K562 (cell line): ENCODE data around the gene GALNS. TPM values are rescaled to one million over a fixed set of nuclear protein-coding genes. Genes with fewer than 3 reads are reported as not detected.

ENCODE experiments used
- ATAC-seq: fragments of 200-7000 bp; cut with Tn5 transposase; 3 replicates; pipeline ENCODE4 v1.9.1; 2020; ENCODE audit warnings: moderate library complexity
- BruUV-seq: library from RNA; stranded (reverse); fragments of 400-500 nt; replicated peaks from 2 replicates; lab custom pipeline; 2021; lab: Mats Ljungman, UMichigan
- CTCF ChIA-PET: fragments of 300-600 bp; formaldehyde crosslinking; extraction: SDS; loops from one replicate; lab custom pipeline; 2021; ENCODE audit warnings: low intra/inter-chr PET ratio; lab: Yijun Ruan, JAX
- POLR2A ChIA-PET: fragments of 300-600, 350-650 bp; sonication (Branson Sonifier 250); formaldehyde crosslinking; extraction: SDS; loops from one replicate; lab custom pipeline; 2021; ENCODE audit warnings: antibody characterized with exemption, inconsistent platforms; lab: Yijun Ruan, JAX
- DNase-seq, 4 experiments: peaks; one replicate each; pipeline versions ENCODE4 v3.0.0 to v3.0.0-alpha.2; 2011 to 2018; ENCODE audit warnings: low spot score in 3 of 4, mixed read lengths in 3 of 4; ENCODE audit errors: extremely low read depth in 1 of 4
- FAIRE-seq: peaks from 2 replicates; lab custom pipeline; 2011; peaks lifted over from hg19 to GRCh38; lab: Jason Lieb, UNC
- H2AFZ ChIP-seq: 2 replicates; pipeline ENCODE4 v1.6.0; 2011; ENCODE audit warnings: low read depth, low read length, control low read depth, inconsistent platforms
- H3K27ac ChIP-seq: fragments of 200-600 bp; 3 replicates; pipeline ENCODE4 v1.8.0; 2011; ENCODE audit warnings: low read depth, mild to moderate bottlenecking, control low read depth, inconsistent platforms, low read length, moderate library complexity, mixed read lengths; ENCODE audit errors: extremely low read depth
- H3K27me3 ChIP-seq, 2 experiments: fragments of 300-600 bp in 1 of 2; 2 replicates in 1 of 2; 3 replicates in 1 of 2; pipeline versions ENCODE4 v1.6.0 to v1.8.0; 2011; ENCODE audit warnings: inconsistent platforms in 2 of 2, low read length in 2 of 2, mild to moderate bottlenecking in 1 of 2, mixed read lengths in 1 of 2, moderate library complexity in 1 of 2; ENCODE audit not compliant: control insufficient read depth in 2 of 2, insufficient read depth in 2 of 2
- H3K36me3 ChIP-seq: fragments of 300-600 bp; 3 replicates; pipeline ENCODE4 v1.8.0; 2011; ENCODE audit warnings: mild to moderate bottlenecking, low read length, inconsistent platforms; ENCODE audit not compliant: control insufficient read depth, insufficient read depth
- H3K4me1 ChIP-seq, 2 experiments: fragments of 200-600 bp in 1 of 2; replicated peaks in 1 of 2; 2 replicates in 1 of 2; 3 replicates in 1 of 2; pipeline versions ENCODE4 v1.5.1 to v1.8.0; 2011; ENCODE audit warnings: inconsistent platforms in 2 of 2, low read length in 2 of 2, mild to moderate bottlenecking in 1 of 2, mixed read lengths in 1 of 2, moderate library complexity in 1 of 2; ENCODE audit not compliant: control insufficient read depth in 2 of 2, insufficient read depth in 2 of 2
- H3K4me2 ChIP-seq: 2 replicates; pipeline ENCODE4 v1.6.1; 2011; ENCODE audit warnings: low read length, control low read depth, inconsistent platforms, mixed read lengths; ENCODE audit not compliant: insufficient read depth
- H3K4me3 ChIP-seq: fragments of 200-600 bp; sonication (generic), shearing (Covaris generic); 2 replicates; pipeline ENCODE4 v1.5.1; 2016; ENCODE audit warnings: control low read depth, inconsistent platforms
- H3K79me2 ChIP-seq: fragments of 200-600 bp; 3 replicates; pipeline ENCODE4 v1.8.0; 2011; ENCODE audit warnings: low read length, inconsistent platforms; ENCODE audit not compliant: control insufficient read depth, insufficient read depth
- H3K9ac ChIP-seq, 2 experiments: 2 replicates each; pipeline versions ENCODE4 v1.6.0 to v1.6.1; 2011; ENCODE audit warnings: low read depth in 2 of 2, low read length in 2 of 2, control low read depth in 1 of 2, inconsistent platforms in 1 of 2, mild to moderate bottlenecking in 1 of 2, mixed read lengths in 1 of 2; ENCODE audit not compliant: insufficient read depth in 1 of 2
- H3K9me1 ChIP-seq: one replicate; pipeline ENCODE4 v1.6.0; 2011; ENCODE audit warnings: inconsistent platforms, mild to moderate bottlenecking, low read length, moderate library complexity; ENCODE audit not compliant: control insufficient read depth, insufficient read depth
- H3K9me3 ChIP-seq: replicated peaks from 2 replicates; pipeline ENCODE4 v1.5.1; 2011; ENCODE audit warnings: low read depth, low read length, inconsistent platforms; ENCODE audit not compliant: control insufficient read depth, insufficient read depth
- H4K20me1 ChIP-seq: replicated peaks from 2 replicates; pipeline ENCODE4 v1.6.1; 2011; ENCODE audit warnings: low read length, inconsistent platforms, mixed read lengths; ENCODE audit not compliant: control insufficient read depth, insufficient read depth
- DMBX1 ChIP-seq: fragments of 250-450 bp; sonication (Bioruptor Pico); IDR thresholded peaks from 2 replicates; pipeline ENCODE4 v1.8.0; 2022; ENCODE audit warnings: inconsistent platforms, mild to moderate bottlenecking, moderate library complexity, borderline replicate concordance
- ETV5 ChIP-seq: sonication (generic); formaldehyde crosslinking; IDR thresholded peaks from 2 replicates; pipeline ENCODE4 v1.4.0; 2020; ENCODE audit warnings: low read depth, mild to moderate bottlenecking, missing genetic modification reagents
- LEF1 ChIP-seq: fragments of 450-650 bp; IDR thresholded peaks from 2 replicates; pipeline ENCODE4 v1.6.1; 2016; ENCODE audit warnings: mild to moderate bottlenecking
- POLR2A ChIP-seq: fragments of 450-650 bp; conservative IDR thresholded peaks from 2 replicates; pipeline ENCODE4 v1.6.1; 2016
- POLR2B ChIP-seq: fragments of 450-650 bp; IDR thresholded peaks from 2 replicates; pipeline ENCODE4 v1.6.1; 2018; ENCODE audit warnings: low read depth; ENCODE audit not compliant: partially characterized antibody
- TAF15 ChIP-seq: fragments of 200-400 bp; formaldehyde crosslinking; IDR thresholded peaks from 2 replicates; pipeline ENCODE4 v1.6.1; 2017; ENCODE audit warnings: mild to moderate bottlenecking, low read depth, low read length, moderate library complexity
- ZBTB11 ChIP-seq, 3 experiments: fragments of 200-800 bp in 1 of 3; fragments of 250-450 bp in 1 of 3; fragments of 450-650 bp in 1 of 3; sonication (Bioruptor Pico) in 1 of 3; sonication (Bioruptor generic) in 1 of 3; formaldehyde crosslinking in 1 of 3; IDR thresholded peaks; 2 replicates each; pipeline versions ENCODE4 v1.6.1 to v1.8.0; 2016 to 2022; ENCODE audit warnings: mild to moderate bottlenecking in 2 of 3, missing genetic modification characterization in 2 of 3, missing compliant biosample characterization in 1 of 3, moderate library complexity in 1 of 3
- ZNF57 ChIP-seq: fragments of 450-650 bp; formaldehyde crosslinking; IDR thresholded peaks from 2 replicates; pipeline ENCODE4 v1.4.0; 2020; ENCODE audit warnings: mild to moderate bottlenecking, moderate library complexity
- ZNF639 ChIP-seq, 2 experiments: fragments of 200-800 bp in 1 of 2; sonication (Bioruptor generic) in 1 of 2; sonication (generic) in 1 of 2; formaldehyde crosslinking in 1 of 2; IDR thresholded peaks in 1 of 2; conservative IDR thresholded peaks in 1 of 2; 2 replicates each; pipeline versions ENCODE4 v1.5.0 to v1.6.1; 2016 to 2020; ENCODE audit warnings: missing compliant biosample characterization in 1 of 2, missing genetic modification characterization in 1 of 2, missing genetic modification reagents in 1 of 2
- ZNF740 ChIP-seq, 3 experiments: fragments of 200-800 bp in 1 of 3; sonication (Bioruptor generic) in 1 of 3; sonication (generic) in 1 of 3; formaldehyde crosslinking in 1 of 3; IDR thresholded peaks; 2 replicates each; pipeline versions ENCODE4 v1.6.1 to v1.8.0; 2016 to 2022; ENCODE audit warnings: mild to moderate bottlenecking in 2 of 3, missing compliant biosample characterization in 2 of 3, missing genetic modification characterization in 2 of 3, missing genetic modification reagents in 1 of 3
- WGBS: fragments of 100-300 bp; shearing (Covaris generic); methylation state at CpG from one replicate; pipeline ENCODE4 v1.1.6; 2016; ENCODE audit warnings: low coverage, mixed read lengths; ENCODE audit not compliant: insufficient coverage; ENCODE audit errors: missing lambda C conversion rate; 5-methylcytosine and 5-hydroxymethylcytosine counted together
- in situ Hi-C: fragments of 300-500 bp; cut with MboI; formaldehyde crosslinking; loops from 4 replicates; pipeline ENCODE4 v1.15.0; 2018; ENCODE audit warnings: inconsistent platforms, mixed read lengths
- intact Hi-C: fragments of 100-400 bp; cut with micrococcal nuclease; formaldehyde crosslinking; loops from 2 replicates; pipeline ENCODE4 v1.14.2; 2022
- polyA plus RNA-seq, 8 experiments: library from polyadenylated mRNA; depleted of rRNA in 4 of 8; stranded (reverse) in 5 of 8; unstranded in 3 of 8; fragments of >200 nt; fragmentation: Nextera tagmentation in 2 of 8; fragmentation: Illumina TruSeq in 1 of 8; extraction: Ambion mirVana in 2 of 8; extraction: Trizol in 1 of 8; gene quantifications; 2 replicates each; pipeline versions ENCODE4 v1.2.1 to v1.2.3, GENCODE V29; 2011 to 2014; ENCODE audit warnings: inconsistent platforms in 1 of 8, missing spikeins in 1 of 8
- total RNA-seq, 7 experiments: library from RNA; depleted of rRNA in 6 of 7; stranded (reverse); fragments of >200 nt in 6 of 7; fragmentation: Illumina TruSeq in 2 of 7; extraction: Trizol in 2 of 7; gene quantifications; 2 replicates each; pipeline versions ENCODE4 v1.2.1 to v1.2.3, GENCODE V29; 2011 to 2021; ENCODE audit warnings: low replicate concordance in 1 of 7

The GALNS gene
- total and polyA plus RNA-seq, 9 of the 15 experiments (the other 6 are each of a cell fraction or from before 2014, with no cell fraction given), result 0.38 to 13.2 (median 4.3) TPM

GRCh38 chr16:88775825-88776224 is 80.9 kb downstream of the GALNS start (continued):
- no peak for TF ChIP-seq ZBTB11 (CRISPR knock-in tag; IDR thresholded peaks at IDR 0.05)

- Histone ChIP-seq H2AFZ (no peak overlapping the region), H3K4me3 (peak overlapping the region; percentile 26; the same call in 1 of the 2 replicates), H3K36me3 (peaks cover 70% of the 10 kb centered on the region), H3K27me3 (no peaks in the 10 kb centered on the region), H3K9ac (peak overlapping the region; percentile 75 to 91), H3K79me2 (peaks cover 99% of the 10 kb centered on the region), H3K9me3 (no peaks in the 10 kb centered on the region), H3K27ac (peak overlapping the region; percentile 87), H4K20me1 (peaks cover 3% of the 10 kb centered on the region; the same call in 1 of the 2 replicates), H3K4me2 (peak overlapping the region; percentile 82), H3K4me1 (peaks cover 62 to 99% of the 10 kb centered on the region in 2 experiments), H3K9me1 (no peaks in the 10 kb centered on the region)
- no TSS peak for BruUV-seq
- ATAC-seq (no peak), FAIRE-seq (no peak), DNase-seq (no peak)
- ChIA-PET POLR2A (interaction anchor here (0.6 to 7.2 kb wide), 11 partner anchors 7 to 882 kb away, joined by 3 to 124 read pairs (median 8); partner anchors contain the start of gene PIEZO1), CTCF (no interaction called here)
- intact Hi-C loops (loop anchor here (1.0 to 5.0 kb wide), 3 partner anchors 9 to 87 kb away; partner anchors contain the start of gene SNAI3), in situ Hi-C loops (no loop called here)
- 76% methylated on average over 32 of the region's 32 CpGs for WGBS
- TF ChIP-seq ZNF57 (CRISPR knock-in tag) (no peak), ETV5 (CRISPR knock-in tag) (0 out of 2 replicates have a peak, but pooled peaks have one; percentile 1), LEF1 (no peak), DMBX1 (CRISPR knock-in tag) (peak; percentile 13; the same call in 1 of the 2 replicates), ZNF639 (CRISPR knock-in tag; conservative IDR thresholded peaks at IDR 0.05 in 1 of 2, IDR thresholded peaks at IDR 0.05 in 1 of 2) (no peak), ZNF740 (CRISPR knock-in tag; IDR thresholded peaks at IDR 0.05) (no peak), ZNF740 (tag; IDR thresholded peaks at IDR 0.05) (0 out of 4 replicates have a peak, but pooled peaks of 1 of the 2 experiments have one; percentile 69), POLR2A (peak; percentile 18; the same call in 1 of the 2 replicates), TAF15 (no peak), POLR2B (peak; percentile 29)
Measured at GRCh38 chr16:88774544-88775393, 82.0 kb downstream of the GALNS start.
